ENCODE measurements around the gene ZNF239.

Gene ZNF239

DNA sequence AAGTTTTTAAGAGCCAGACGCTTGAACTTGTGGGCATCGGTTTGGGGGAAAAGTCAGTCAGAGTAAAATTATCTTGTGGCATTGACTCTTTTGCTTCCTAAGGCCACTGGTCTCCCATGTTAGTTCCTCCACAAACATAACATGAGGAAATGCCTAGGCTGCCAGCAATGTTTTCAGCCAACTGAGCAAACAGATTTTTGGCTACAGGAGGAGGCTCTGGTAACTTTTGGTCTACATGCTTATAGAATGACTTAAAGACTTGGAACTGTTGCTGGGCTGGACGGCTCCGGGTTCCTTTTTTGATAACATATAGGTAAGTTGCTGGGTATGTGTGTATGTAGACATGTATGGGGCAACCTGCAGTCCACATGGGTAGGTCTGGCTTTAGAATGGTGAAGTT, 9.6 kb upstream of the ZNF239 start:
- no peak overlapping the region for H3K27ac ChIP-seq (replicated peaks)
- H3K4me3 ChIP-seq (replicated peaks; ENCODE audit: insufficient read depth, low read length): no peak overlapping the region
- no peak for DNase-seq (ENCODE audit: low read depth in 1 of 2, low spot score in 1 of 2)
- TF ChIP-seq POLR2AphosphoS5 (IDR thresholded peaks at IDR 0.05; ENCODE audit: low read depth): no peak
- TF ChIP-seq, protein P1, sequence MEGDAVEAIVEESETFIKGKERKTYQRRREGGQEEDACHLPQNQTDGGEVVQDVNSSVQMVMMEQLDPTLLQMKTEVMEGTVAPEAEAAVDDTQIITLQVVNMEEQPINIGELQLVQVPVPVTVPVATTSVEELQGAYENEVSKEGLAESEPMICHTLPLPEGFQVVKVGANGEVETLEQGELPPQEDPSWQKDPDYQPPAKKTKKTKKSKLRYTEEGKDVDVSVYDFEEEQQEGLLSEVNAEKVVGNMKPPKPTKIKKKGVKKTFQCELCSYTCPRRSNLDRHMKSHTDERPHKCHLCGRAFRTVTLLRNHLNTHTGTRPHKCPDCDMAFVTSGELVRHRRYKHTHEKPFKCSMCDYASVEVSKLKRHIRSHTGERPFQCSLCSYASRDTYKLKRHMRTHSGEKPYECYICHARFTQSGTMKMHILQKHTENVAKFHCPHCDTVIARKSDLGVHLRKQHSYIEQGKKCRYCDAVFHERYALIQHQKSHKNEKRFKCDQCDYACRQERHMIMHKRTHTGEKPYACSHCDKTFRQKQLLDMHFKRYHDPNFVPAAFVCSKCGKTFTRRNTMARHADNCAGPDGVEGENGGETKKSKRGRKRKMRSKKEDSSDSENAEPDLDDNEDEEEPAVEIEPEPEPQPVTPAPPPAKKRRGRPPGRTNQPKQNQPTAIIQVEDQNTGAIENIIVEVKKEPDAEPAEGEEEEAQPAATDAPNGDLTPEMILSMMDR (IDR thresholded peaks at IDR 0.05; ENCODE audit: insufficient read depth, low read length): no peak
- TF ChIP-seq, protein P2, sequence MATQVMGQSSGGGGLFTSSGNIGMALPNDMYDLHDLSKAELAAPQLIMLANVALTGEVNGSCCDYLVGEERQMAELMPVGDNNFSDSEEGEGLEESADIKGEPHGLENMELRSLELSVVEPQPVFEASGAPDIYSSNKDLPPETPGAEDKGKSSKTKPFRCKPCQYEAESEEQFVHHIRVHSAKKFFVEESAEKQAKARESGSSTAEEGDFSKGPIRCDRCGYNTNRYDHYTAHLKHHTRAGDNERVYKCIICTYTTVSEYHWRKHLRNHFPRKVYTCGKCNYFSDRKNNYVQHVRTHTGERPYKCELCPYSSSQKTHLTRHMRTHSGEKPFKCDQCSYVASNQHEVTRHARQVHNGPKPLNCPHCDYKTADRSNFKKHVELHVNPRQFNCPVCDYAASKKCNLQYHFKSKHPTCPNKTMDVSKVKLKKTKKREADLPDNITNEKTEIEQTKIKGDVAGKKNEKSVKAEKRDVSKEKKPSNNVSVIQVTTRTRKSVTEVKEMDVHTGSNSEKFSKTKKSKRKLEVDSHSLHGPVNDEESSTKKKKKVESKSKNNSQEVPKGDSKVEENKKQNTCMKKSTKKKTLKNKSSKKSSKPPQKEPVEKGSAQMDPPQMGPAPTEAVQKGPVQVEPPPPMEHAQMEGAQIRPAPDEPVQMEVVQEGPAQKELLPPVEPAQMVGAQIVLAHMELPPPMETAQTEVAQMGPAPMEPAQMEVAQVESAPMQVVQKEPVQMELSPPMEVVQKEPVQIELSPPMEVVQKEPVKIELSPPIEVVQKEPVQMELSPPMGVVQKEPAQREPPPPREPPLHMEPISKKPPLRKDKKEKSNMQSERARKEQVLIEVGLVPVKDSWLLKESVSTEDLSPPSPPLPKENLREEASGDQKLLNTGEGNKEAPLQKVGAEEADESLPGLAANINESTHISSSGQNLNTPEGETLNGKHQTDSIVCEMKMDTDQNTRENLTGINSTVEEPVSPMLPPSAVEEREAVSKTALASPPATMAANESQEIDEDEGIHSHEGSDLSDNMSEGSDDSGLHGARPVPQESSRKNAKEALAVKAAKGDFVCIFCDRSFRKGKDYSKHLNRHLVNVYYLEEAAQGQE (IDR thresholded peaks at IDR 0.05; ENCODE audit: insufficient replicate concordance, low read depth): no peak
- no peak for TF ChIP-seq GABPA (IDR thresholded peaks at IDR 0.05; ENCODE audit: low read depth)
- no peak for TF ChIP-seq SPI1 (IDR thresholded peaks at IDR 0.05; ENCODE audit: borderline replicate concordance, low read depth)
- H3K27me3 ChIP-seq (ENCODE audit: insufficient read depth, poor library complexity, severe bottlenecking): no peaks in the 10 kb centered on the region

DNA sequence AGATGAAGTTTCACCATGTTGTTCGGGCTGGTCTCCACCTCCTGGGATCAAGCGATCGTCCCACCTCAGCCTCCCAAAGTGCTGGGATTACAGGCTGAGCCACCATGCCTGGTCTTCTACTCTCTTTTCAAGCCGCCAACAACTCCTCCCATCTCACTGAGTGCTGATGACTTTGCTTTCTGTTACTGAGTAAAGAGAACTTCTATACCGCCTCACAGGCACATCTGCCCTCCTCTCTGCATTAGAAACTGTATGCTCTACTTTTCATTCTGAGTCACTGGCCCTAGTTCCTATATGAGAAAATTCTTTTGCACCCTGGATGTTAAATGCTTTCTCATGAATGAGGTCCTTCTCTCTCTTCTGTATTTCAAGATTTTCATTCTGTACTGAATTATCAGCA, 2.2 kb upstream of the ZNF239 start:
- Histone ChIP-seq H3K27ac (replicated peaks) (no peak overlapping the region), H3K4me3 (replicated peaks; ENCODE audit: insufficient read depth, low read length) (no peak overlapping the region), H3K27me3 (ENCODE audit: insufficient read depth, poor library complexity, severe bottlenecking) (no peaks in the 10 kb centered on the region)
- TF ChIP-seq SPI1 (IDR thresholded peaks at IDR 0.05; ENCODE audit: borderline replicate concordance, low read depth) (no peak), POLR2AphosphoS5 (IDR thresholded peaks at IDR 0.05; ENCODE audit: low read depth) (no peak), GABPA (IDR thresholded peaks at IDR 0.05; ENCODE audit: low read depth) (no peak)
- TF ChIP-seq, protein P1 (IDR thresholded peaks at IDR 0.05; ENCODE audit: insufficient read depth, low read length): no peak
- TF ChIP-seq, protein P2 (IDR thresholded peaks at IDR 0.05; ENCODE audit: insufficient replicate concordance, low read depth): no peak
- no peak for DNase-seq (ENCODE audit: low read depth in 1 of 2, low spot score in 1 of 2)

DNA sequence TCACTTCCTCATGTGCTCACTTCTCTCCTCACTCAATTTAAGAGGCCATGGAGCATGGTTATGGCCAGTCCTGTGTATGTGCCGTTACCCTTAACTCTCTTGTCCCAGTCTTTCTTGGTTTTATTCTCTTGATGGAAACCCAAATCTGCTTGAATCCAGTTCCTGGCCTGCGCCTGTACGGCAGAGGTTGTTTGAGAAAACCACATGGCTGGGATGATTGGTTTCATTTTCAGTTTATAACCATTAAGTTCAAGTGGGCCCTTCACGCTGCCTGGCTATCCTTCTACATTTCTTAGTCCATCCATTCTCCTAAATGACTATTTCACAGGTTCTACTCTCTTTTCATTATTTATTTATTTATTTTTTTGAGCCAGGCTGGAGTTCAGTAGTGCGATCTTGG, 1.6 kb upstream of the ZNF239 start:
- TF ChIP-seq POLR2AphosphoS5 (IDR thresholded peaks at IDR 0.05; ENCODE audit: low read depth) (no peak), GABPA (IDR thresholded peaks at IDR 0.05; ENCODE audit: low read depth) (no peak), SPI1 (IDR thresholded peaks at IDR 0.05; ENCODE audit: borderline replicate concordance, low read depth) (no peak)
- TF ChIP-seq, protein P1 (IDR thresholded peaks at IDR 0.05; ENCODE audit: insufficient read depth, low read length): no peak
- TF ChIP-seq, protein P2 (IDR thresholded peaks at IDR 0.05; ENCODE audit: insufficient replicate concordance, low read depth): no peak
- Histone ChIP-seq H3K4me3 (replicated peaks; ENCODE audit: insufficient read depth, low read length) (no peak overlapping the region), H3K27ac (replicated peaks) (no peak overlapping the region), H3K27me3 (ENCODE audit: insufficient read depth, poor library complexity, severe bottlenecking) (no peaks in the 10 kb centered on the region)
- DNase-seq (ENCODE audit: low read depth in 1 of 2, low spot score in 1 of 2): no peak
